Measurements from ENCODE around the gene DCXR. TPM values are rescaled to one million over a fixed set of nuclear protein-coding genes. Genes with fewer than 3 reads are reported as not detected.

Gene DCXR
- polyA plus RNA-seq, result 74.0 and 147 TPM in 2 replicates

GRCh38 chr17:82037092-82037888 lies at the start of gene DCXR:
DCXR (minus strand) TSS chr17:82037697; CDS start chr17:82037682, 15 bp downstream.

GRCh38 chr17:82065638-82066303 lies 28.3 kb upstream of the DCXR start, which contains the start of gene DUS1L:
DUS1L (minus strand) TSS chr17:82065804; CDS start chr17:82065059, 745 bp downstream.

DNA sequence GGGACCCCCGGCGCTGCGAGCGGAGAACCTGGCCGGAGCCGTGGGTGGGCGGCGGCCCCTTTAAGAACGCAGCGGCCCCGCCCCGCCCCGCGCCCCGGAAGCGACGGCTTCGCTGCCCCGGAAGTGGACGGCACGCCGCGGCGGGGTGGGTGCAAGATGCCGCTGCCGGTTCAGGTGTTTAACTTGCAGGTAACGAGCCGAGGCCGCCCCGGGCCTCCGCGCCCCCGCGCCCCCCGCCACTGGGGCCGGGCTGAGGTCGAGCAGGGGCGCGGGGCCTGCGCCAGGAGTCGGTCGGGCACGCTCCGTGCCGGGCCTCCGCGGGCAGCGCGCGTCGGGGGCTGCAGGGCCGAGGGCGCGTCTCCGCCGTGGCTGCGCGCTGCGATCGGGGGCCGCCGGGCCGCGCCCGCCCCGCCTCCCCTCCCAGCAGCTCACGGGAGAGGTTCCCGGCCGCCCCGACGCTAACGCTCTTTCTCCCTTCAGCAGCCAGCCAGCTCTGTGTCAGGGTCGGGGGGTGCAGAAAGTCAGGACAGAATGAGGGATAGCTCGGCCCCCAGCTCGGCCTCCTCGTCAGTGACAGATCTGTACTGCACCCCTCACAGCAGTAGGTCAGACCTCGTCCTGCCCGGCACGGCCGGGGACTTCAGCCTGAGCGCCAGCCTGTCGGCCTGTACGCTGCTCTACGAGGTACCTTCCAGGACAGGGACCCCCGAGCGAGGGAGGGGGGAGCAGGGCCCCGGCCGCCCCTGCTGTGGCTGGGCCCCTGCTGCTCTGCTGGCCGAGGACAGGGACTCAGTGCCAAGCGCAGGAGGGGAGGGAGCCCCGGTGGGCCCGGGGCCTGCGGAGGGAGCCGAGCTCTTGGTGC lies 14.5 kb upstream of the DCXR start, which contains the start of the genes GPS1 and RFNG:
Gene GPS1, plus strand, starts transcription at position 123 of the 862 bp plus-strand sequence. Its CDS starts 34 bp downstream, at position 157.
Gene RFNG, minus strand, starts transcription at position 36 of the 862 bp plus-strand sequence. CDS start 45 bp downstream, outside the sequence.

DNA sequence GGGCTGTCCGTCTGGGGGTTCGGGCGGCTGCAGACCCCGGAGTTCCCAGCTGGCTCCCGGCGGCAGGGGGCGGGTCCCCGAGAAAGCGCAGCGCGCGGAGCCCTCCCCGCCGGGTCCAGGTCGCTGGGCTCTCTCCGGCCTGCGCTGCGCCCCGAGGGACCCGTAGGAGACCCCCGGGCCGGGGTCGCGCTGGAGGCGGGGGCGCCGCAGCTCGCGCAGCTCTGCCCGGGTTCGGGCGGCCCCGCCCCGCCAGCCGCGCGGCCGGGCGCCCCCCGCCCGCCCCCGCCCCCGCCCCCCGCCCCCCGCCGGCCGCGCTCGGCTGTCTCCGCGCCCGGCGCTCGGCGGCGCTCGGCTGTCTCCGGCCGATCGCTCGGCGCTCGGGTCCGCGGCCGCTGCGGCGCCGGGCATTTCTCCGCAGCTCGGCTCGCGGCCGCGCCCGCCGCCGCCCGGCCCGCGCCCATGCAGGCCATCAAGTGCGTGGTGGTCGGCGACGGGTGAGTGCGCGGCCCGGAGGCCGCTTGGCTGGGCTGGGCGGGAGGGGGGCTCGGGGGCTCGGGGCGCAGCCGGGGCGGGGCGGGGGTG lies 6.1 kb downstream of the DCXR start, which contains the start of gene RAC3:
Gene RAC3, plus strand, starts transcription at position 376 of the 582 bp plus-strand sequence. Its CDS starts 84 bp downstream, at position 460.

DNA sequence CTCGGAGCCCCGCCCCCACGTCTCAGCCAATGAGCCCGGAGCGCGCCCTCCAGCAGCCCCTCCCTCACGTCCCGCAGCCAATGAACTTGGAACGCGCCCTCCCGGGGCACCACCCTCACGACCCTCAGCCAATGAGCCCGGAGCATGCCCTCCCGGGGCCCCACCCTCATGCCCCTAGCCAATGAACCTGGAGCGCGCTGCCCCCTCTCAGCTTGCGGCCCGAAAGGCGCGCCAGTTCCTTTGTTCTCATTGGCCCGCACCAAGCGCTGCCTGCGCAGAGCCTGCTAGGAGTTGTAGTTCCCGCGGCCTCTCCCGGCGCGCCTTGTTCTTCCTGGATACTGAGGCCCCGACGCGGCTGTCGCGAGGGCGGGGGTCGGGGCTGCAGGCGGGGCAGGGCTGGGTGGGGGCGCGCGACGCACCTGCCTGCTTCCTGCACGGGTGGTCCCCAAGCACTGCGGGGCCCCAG lies 14.5 kb downstream of the DCXR start, which contains the start of gene LRRC45:
Gene LRRC45, plus strand, starts transcription at position 325 of the 466 bp plus-strand sequence. CDS start 339 bp downstream, outside the sequence.

GRCh38 chr17:82022310-82022980 lies 15.1 kb downstream of the DCXR start, which contains the start of gene CENPX:
CENPX (minus strand) TSS chr17:82022878; CDS start chr17:82022861, 17 bp downstream.

Other genes starting within 250 kb of the DCXR start
- not detected in 2 replicates for gene GCGR, start 233.5 kb downstream of the DCXR start, polyA plus RNA-seq
- 15.2 TPM in 2 replicates for gene MCRIP1, start 204.4 kb downstream of the DCXR start, polyA plus RNA-seq
- not detected in 2 replicates for gene PPP1R27, start 202.6 kb downstream of the DCXR start, polyA plus RNA-seq
- gene P4HB, start 177.2 kb downstream of the DCXR start, polyA plus RNA-seq, result 16.9 and 26.2 TPM in 2 replicates
- 17.8 and 18.9 TPM in 2 replicates for gene ARHGDIA, start 166.4 kb downstream of the DCXR start, polyA plus RNA-seq
- gene ALYREF, start 146.1 kb downstream of the DCXR start, polyA plus RNA-seq, result 2.3 and 3.9 TPM in 2 replicates
- 151 and 201 TPM in 2 replicates for gene ANAPC11, start 146.0 kb downstream of the DCXR start, polyA plus RNA-seq
- gene NPB, start 135.5 kb downstream of the DCXR start, polyA plus RNA-seq, result not detected in 2 replicates
- 1.5 and 1.6 TPM in 2 replicates for gene PCYT2, start 126.3 kb downstream of the DCXR start, polyA plus RNA-seq
- 2.1 and 2.4 TPM in 2 replicates for gene SIRT7, start 119.5 kb downstream of the DCXR start, polyA plus RNA-seq
- 3.9 and 7.6 TPM in 2 replicates for gene MAFG, start 110.0 kb downstream of the DCXR start, polyA plus RNA-seq
- 1.6 TPM in 1 of 2 replicates, not detected in the other for gene PYCR1, start 100.4 kb downstream of the DCXR start, polyA plus RNA-seq
- gene MYADML2, start 90.5 kb downstream of the DCXR start, polyA plus RNA-seq, result 0.26 and 0.84 TPM in 2 replicates
- not detected in 2 replicates for gene NOTUM, start 76.5 kb downstream of the DCXR start, polyA plus RNA-seq
- gene ASPSCR1, start 60.1 kb downstream of the DCXR start, polyA plus RNA-seq, result 1.0 and 6.4 TPM in 2 replicates
- 33.3 and 49.2 TPM in 2 replicates for gene CENPX, start 14.8 kb downstream of the DCXR start, polyA plus RNA-seq
- not detected in 2 replicates for gene LRRC45, start 14.4 kb downstream of the DCXR start, polyA plus RNA-seq
- gene RAC3, start 6.0 kb downstream of the DCXR start, polyA plus RNA-seq, result not detected in 2 replicates
- gene RFNG, start 14.1 kb upstream of the DCXR start, polyA plus RNA-seq, result 1.4 and 2.1 TPM in 2 replicates
- gene GPS1, start 14.2 kb upstream of the DCXR start, polyA plus RNA-seq, result 29.3 and 31.1 TPM in 2 replicates
- gene DUS1L, start 28.1 kb upstream of the DCXR start, polyA plus RNA-seq, result 11.3 and 13.6 TPM in 2 replicates
- 0.54 and 0.66 TPM in 2 replicates for gene FASN, start 60.5 kb upstream of the DCXR start, polyA plus RNA-seq
- gene CCDC57, start 175.1 kb upstream of the DCXR start, polyA plus RNA-seq, result 2.7 and 4.0 TPM in 2 replicates
- 0.31 TPM in 1 of 2 replicates, not detected in the other for gene SLC16A3, start 191.3 kb upstream of the DCXR start, polyA plus RNA-seq
- 12.2 and 17.3 TPM in 2 replicates for gene CSNK1D, start 236.0 kb upstream of the DCXR start, polyA plus RNA-seq